HG02870 (cell line): ENCODE data around the gene LAMA2.

Source experiments
- ATAC-seq: cut with Tn5 transposase; IDR thresholded peaks from one replicate; pipeline ENCODE4 v1.9.1; 2021; ENCODE audit warnings: mild to moderate bottlenecking, moderate library complexity; ENCODE audit not compliant: unreplicated experiment

LAMA2 gene

GRCh38 chr6:128882991-128883611 lies at the start of gene LAMA2:
TSS of gene LAMA2 (plus strand) at chr6:128883138. CDS start at chr6:128883246, 108 bp downstream.
- no peak for ATAC-seq

- ATAC-seq: no peak
Measured at GRCh38 chr6:128836761-128837160, 46.2 kb upstream of the LAMA2 start.

DNA sequence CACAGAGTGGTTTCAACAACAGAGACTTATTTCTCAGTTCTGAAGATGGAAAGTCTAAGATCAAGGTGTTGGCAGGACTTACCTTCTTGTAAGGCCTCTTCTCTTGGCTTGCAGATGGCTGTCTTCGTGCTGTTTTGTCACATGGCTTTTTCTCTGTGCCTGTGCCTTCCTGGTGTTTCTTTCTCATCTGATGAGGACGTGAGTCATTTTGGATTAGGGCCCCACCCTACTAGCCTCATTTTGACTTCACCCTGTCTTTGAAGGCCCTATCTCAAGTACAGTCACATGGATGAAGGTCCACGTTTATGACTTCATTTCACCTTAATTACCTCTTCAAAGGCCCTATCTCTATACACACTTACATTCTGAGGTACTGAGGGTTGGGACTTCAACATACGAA lies 41.4 kb upstream of the LAMA2 start:
- no peak for ATAC-seq

DNA sequence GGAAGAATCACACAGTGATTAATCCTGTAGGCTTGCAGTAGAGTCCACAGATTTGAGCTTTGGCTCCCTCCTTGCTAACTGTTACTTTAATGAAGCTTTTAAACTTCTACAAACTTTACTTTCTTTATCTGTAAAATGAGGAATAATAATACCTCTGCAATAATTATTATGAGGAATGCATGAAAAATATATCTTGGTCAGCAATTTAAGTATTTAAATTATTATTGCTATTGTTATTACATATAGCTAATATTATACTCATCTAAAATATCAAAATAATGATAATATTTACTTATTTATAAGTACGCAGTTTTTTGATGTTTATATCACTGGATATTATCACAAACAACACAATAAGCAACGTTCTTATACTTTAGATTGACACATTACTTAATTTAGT lies 38.3 kb upstream of the LAMA2 start:
- ATAC-seq: no peak

GRCh38 chr6:128847431-128848210 lies 35.3 kb upstream of the LAMA2 start:
- ATAC-seq: no peak

DNA sequence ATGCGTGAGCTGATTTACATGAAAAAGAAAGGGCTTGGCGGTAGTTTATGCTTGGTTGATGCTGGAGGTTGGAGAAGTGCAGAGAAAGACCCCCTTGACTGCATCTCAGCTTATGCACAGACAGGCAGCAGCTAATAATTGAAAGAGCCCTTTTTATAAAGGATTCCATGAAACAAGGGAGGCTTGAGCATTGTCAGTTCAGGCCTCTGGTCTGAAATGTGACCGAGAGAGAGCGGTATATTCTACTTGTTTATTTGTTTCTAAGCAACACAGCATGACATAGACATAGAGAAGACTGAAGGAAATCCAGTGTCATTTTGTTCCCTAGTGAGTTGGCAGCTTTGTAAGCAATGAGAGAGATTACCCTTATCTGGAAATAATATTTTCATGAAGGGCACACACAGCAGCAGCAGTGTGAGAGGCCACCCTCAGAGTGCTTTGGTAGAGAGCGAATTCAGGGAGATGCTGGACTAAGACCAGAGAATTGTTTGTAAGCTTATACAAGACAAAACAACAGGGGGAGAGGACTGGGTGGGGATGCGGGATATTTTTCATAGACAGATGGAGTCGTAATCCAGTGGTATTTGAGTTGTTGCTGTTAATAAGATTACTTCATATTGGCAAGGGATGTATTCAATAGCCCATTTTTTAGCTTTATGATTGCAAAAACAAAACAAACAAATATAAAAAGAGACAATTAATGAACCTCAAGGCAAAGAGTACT lies 34.6 kb upstream of the LAMA2 start:
- no peak for ATAC-seq

DNA sequence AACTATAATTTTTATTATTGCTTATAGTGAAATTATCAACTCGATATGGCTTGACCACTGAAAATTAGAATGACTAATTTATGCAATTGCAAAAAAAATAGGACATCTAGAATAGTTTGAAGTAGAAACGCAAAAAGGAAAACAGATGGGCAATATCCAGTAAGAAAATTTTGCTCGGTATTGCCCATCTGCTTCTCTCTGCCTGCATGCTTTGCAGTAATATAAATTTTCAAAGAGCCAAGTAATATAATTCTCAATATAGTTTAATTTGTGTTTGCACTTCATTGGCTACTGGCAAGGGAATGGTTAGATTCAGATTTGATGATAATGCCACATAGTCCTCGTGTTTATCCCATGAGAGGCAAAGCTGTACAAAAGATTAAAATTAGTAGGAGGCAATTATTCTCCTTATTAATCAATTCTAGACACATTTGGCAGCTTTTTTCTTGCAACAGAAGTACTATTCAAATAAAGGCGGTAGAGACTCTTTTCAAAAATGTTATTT lies 27.3 kb upstream of the LAMA2 start:
- ATAC-seq: no peak

- no peak for ATAC-seq
Measured at GRCh38 chr6:128857806-128858205, 25.1 kb upstream of the LAMA2 start.

GRCh38 chr6:128860782-128861181 lies 22.2 kb upstream of the LAMA2 start:
- ATAC-seq: no peak

DNA sequence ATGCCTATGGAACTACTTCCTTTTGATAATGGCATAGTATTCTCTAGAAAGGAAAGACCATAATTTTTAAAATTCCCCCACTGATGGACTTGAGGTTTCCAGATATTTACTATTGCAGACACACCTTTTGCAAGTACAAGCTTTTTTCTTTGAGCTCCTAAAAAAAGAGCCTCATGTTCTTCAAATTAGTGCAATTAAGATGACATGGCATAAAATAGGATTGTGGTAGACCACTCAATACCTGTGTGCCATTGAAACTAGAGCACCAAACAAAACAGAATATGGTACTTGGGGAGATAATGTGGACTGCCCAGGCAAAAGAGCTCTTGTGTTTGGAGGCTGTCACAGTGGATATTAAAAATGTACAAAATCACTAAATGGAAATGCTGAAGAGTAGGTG lies 19.0 kb upstream of the LAMA2 start:
- ATAC-seq: no peak

DNA sequence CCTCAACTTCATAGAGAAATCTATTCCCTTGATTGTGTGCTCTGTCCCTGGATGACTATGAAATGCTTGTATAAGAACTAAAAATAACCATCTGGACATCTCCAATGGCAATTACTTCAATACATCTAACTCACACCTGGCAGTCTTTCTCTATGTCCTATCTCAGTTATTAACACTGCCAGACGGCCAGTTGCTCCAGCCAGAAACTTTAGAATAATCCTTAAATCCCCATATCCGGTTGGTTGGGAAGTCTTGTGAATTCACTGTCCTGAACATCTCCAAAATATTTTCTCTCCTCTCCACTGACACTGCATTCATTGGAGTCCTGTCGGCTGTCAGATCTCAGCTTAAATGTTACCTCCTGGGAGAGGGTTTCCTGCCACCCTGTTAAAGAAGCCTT lies 12.2 kb upstream of the LAMA2 start:
- no peak for ATAC-seq

- no peak for ATAC-seq
Measured at GRCh38 chr6:128874863-128875262, 8.1 kb upstream of the LAMA2 start.

DNA sequence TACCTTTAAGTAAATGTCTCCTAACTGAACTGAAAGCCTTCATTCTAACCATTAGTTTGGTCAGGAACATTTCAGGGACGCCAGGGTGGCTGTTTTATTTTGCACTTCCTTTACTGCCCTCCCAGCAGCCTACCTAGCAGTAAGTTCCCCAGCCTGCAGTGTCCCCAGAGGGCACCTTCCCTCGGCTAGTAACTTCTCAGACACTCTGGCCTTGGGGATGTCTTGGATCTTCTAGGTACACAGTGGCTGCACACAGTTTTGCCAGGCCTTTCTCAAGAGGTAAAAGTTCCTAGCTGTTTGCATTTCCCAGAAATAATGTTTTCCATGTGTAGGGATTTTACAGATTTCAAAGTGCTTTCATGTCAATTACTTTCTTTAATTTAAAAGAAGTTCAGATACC lies 378 bp upstream of the LAMA2 start:
- no peak for ATAC-seq

GRCh38 chr6:128883906-128884305 lies 968 bp downstream of the LAMA2 start:
- no peak for ATAC-seq

DNA sequence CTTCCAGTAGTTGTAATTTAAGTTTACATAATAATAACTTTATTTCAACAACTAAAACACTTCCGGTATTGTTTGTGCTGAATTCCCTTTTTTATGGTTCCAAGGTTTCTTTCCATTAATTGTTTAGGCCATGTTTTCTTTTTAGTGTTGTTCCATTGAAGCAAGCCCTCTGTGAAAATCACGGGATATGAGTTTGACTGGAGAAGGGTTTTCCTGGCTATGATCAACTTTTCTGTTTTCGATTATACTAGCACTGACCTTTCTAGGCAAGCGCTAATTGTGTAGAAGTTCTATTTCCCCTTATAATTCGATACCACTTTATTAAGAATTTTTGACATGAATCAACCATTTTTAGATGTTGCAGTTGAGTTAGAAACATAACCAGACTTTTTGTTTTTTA lies 2.4 kb downstream of the LAMA2 start:
- ATAC-seq: no peak

DNA sequence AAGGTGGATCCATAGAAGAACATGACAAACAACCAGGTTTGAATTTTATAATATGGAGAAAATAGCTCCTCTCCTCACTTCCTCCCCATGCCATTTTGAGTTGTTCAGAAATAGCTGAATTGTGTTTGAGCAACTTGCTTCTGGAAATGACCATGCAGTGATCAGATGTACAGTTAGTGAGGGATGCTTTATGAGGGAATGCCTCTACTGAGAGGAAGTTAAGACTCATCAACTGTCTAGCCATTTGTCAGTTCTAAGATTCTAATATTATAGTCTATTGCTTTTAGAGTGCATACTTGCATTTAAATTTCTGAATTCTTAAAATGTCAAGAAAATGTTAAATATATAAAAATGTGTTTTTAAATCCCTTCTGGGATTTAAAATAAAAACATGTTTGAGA lies 3.8 kb downstream of the LAMA2 start:
- ATAC-seq: no peak

DNA sequence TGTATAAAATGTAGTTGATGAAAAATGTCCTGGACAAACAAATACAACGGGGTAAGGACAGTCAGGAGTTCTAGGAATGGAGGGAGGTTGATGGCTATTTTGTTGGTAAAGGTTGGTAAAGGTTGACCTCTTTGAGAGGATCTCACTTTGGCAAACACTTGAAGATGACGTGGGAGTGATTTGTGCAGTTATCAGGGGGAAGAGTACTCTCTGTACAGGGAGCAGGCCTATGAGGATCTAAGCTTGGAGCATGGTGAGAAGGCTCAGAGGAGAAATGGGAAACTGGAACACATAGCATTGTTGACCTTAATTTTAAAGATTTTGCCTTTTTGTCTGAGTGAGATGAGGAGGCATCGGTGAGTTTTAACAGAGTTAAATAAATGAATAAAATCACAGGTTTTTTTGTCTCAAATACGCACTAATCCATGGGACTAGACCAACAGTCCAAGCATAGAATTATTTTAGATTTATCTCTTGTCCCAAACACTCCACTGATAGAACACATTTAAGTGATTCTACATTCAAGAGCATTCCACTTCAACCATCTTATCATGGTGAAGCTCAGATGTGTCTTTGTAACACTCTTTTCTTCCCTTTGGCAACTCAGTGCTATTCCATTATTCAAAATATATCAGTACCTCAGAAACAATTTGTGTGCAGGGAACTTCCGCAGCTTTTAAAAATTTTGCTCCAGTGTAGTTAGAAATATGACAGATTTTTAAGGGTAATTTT lies 5.7 kb downstream of the LAMA2 start:
- ATAC-seq: no peak

GRCh38 chr6:128889870-128890269 lies 6.9 kb downstream of the LAMA2 start:
- ATAC-seq: no peak

DNA sequence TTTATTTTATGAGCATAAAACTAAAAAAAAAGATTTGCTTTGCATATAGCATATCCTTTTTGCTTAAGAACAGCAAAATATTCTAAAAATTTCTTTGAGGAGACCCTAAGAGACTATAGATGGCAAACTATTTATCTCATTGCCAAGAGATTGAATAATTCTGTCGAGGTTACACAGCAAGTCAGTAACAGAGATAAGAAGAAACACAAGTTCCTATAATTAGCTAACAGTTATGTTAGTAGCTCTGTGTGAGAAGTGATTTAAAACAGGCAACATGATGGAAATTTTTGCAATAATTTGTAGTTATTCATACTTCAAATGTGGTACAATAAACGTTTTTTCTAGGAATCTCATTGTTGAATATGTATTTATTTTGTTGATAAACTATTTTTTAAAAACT lies 9.1 kb downstream of the LAMA2 start:
- ATAC-seq: no peak

GRCh38 chr6:128899341-128900050 lies 16.6 kb downstream of the LAMA2 start:
- ATAC-seq: no peak

DNA sequence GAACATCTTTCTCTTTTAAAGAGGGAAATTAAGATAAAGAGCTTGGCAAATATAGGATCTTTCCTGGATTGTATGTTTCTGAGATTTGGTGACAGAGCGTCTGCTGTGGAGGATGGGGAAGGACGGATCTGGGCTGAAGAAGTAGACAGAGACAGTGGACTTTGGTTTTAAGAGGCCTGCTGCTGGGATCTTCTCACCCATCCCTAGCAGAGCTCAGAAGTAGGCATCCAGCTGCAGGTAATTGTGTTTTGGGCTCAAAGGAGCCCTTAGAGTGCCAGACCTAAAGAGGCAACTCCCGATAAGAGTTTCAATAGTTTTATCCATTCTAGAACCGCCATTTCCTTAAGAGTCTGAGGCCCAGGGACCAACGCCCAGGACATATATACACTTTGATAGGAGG lies 20.8 kb downstream of the LAMA2 start:
- no peak for ATAC-seq
